NCI-H524 (cell line): ENCODE results near the gene SMPX.
"Not testable (repeated sequence)": the region's sequence is repeated elsewhere in the genome, so short reads cannot be mapped to it uniquely, and the experiment has no call there.

Experiments used
- DNase-seq, 2 experiments: peaks; one replicate each; lab custom pipeline; 2025; lab: John Stamatoyannopoulos, UW

SMPX gene

GRCh38 chrX:21757960-21758359, at the start of gene SMPX:
Gene SMPX (minus strand): TSS chrX:21758116. CDS start chrX:21754290, 3,826 bp downstream.
- DNase-seq = no peak

GRCh38 chrX:21806691-21807090, 48.8 kb upstream of the SMPX start:
- no peak for DNase-seq

GRCh38 chrX:21802839-21803238, 44.9 kb upstream of the SMPX start:
- DNase-seq = peak in 1 of 2 experiments; percentile 13

GRCh38 chrX:21802054-21802670, 44.2 kb upstream of the SMPX start:
- DNase-seq = peak; percentile 31 to 58

- DNase-seq = peak in 1 of 2 experiments; percentile 47
Measured at GRCh38 chrX:21800344-21800770, 42.4 kb upstream of the SMPX start.

- no peak for DNase-seq
Measured at GRCh38 chrX:21799767-21800166, 41.9 kb upstream of the SMPX start.

GRCh38 chrX:21798677-21799219, 40.8 kb upstream of the SMPX start:
- peak in 1 of 2 experiments; percentile 15 for DNase-seq

GRCh38 chrX:21781976-21782375, 24.1 kb upstream of the SMPX start:
- no peak for DNase-seq

- DNase-seq = peak in 1 of 2 experiments; percentile 4
Measured at GRCh38 chrX:21781525-21781924, 23.6 kb upstream of the SMPX start.

GRCh38 chrX:21779095-21779494, 21.2 kb upstream of the SMPX start:
- DNase-seq = no peak

GRCh38 chrX:21778236-21778635, 20.3 kb upstream of the SMPX start:
- DNase-seq = peak in 1 of 2 experiments; percentile 1

- DNase-seq = not testable (repeated sequence)
Measured at GRCh38 chrX:21775128-21775527, 17.2 kb upstream of the SMPX start.

- DNase-seq = not testable (repeated sequence)
Measured at GRCh38 chrX:21773036-21773435, 15.1 kb upstream of the SMPX start.

- no peak for DNase-seq
Measured at GRCh38 chrX:21770631-21771321, 12.9 kb upstream of the SMPX start.

- no peak for DNase-seq
Measured at GRCh38 chrX:21766101-21766500, 8.2 kb upstream of the SMPX start.

GRCh38 chrX:21764008-21764407, 6.1 kb upstream of the SMPX start:
- no peak for DNase-seq

- no peak for DNase-seq
Measured at GRCh38 chrX:21758488-21758887, 572 bp upstream of the SMPX start.

- DNase-seq = no peak
Measured at GRCh38 chrX:21756785-21757529, 959 bp downstream of the SMPX start.

GRCh38 chrX:21749924-21750323, 8.0 kb downstream of the SMPX start:
- peak; percentile 26 to 78 for DNase-seq

GRCh38 chrX:21748235-21748634, 9.7 kb downstream of the SMPX start:
- DNase-seq = no peak

- DNase-seq = no peak
Measured at GRCh38 chrX:21747558-21747957, 10.4 kb downstream of the SMPX start.

GRCh38 chrX:21745756-21746155, 12.2 kb downstream of the SMPX start:
- peak; percentile 14 to 41 for DNase-seq

GRCh38 chrX:21744721-21745120, 13.2 kb downstream of the SMPX start:
- no peak for DNase-seq
